IPS-18c (cell line): Measurements from ENCODE around the gene PARPBP.
"Not testable (repeated sequence)": the region's sequence is repeated elsewhere in the genome, so short reads cannot be mapped to it uniquely, and the experiment has no call there.

Source experiments
- H3K4me3 ChIP-seq: 2 replicates; pipeline ENCODE4 v1.7.0; 2013; ENCODE audit warnings: low read depth, mild to moderate bottlenecking, low read length, moderate library complexity; ENCODE audit not compliant: insufficient read depth
- H3K9me3 ChIP-seq: one replicate; pipeline ENCODE4 v1.6.1; 2013; ENCODE audit warnings: mild to moderate bottlenecking, low read length, moderate library complexity; ENCODE audit not compliant: control insufficient read depth, insufficient read depth

The PARPBP gene

GRCh38 chr12:102204025-102204424 is 84.0 kb downstream of the PARPBP start:
- Histone ChIP-seq H3K4me3 (no peak overlapping the region), H3K9me3 (no peaks in the 10 kb centered on the region)

DNA sequence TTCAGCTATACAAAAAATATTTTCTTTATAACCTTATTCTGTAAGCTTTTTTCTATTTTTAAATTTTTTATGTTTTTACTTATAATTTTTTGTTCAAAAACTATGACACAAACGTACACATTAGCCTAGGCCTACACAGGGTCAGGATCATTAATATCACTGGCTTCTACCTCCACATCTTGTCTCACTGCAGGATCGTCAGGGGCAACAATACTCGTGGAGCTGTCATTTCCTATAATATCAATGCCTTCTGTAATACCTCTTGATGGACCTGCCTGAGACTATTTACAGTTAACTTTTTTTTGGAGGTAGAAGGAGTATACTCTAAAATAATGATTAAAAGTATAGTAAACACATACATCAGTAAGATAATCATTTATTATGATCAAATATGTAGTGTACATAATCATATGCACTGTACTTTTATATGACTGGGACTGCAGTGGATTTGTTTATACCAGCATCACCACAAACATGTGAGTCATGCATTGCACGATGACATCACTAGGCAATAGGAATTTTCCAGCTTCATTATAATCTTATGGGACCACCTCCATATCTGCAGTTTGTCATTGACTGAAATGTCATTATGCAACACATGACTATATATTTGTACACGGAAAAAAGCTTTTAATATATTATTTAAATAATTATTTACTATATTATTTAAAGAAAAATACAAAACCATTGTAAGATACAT is 96.2 kb downstream of the PARPBP start:
- H3K4me3 ChIP-seq = no peak overlapping the region
- peaks cover 4% of the 10 kb centered on the region for H3K9me3 ChIP-seq

- H3K4me3 ChIP-seq = no peak overlapping the region
- H3K9me3 ChIP-seq = peaks cover 4% of the 10 kb centered on the region
Observed at GRCh38 chr12:102220736-102221135, 100.8 kb downstream of the PARPBP start.

GRCh38 chr12:102227954-102228353 is 108.0 kb downstream of the PARPBP start:
- Histone ChIP-seq H3K9me3 (no peaks in the 10 kb centered on the region), H3K4me3 (no peak overlapping the region)

- no peaks in the 10 kb centered on the region for H3K9me3 ChIP-seq
- no peak overlapping the region for H3K4me3 ChIP-seq
Observed at GRCh38 chr12:102232036-102232435, 112.1 kb downstream of the PARPBP start.

DNA sequence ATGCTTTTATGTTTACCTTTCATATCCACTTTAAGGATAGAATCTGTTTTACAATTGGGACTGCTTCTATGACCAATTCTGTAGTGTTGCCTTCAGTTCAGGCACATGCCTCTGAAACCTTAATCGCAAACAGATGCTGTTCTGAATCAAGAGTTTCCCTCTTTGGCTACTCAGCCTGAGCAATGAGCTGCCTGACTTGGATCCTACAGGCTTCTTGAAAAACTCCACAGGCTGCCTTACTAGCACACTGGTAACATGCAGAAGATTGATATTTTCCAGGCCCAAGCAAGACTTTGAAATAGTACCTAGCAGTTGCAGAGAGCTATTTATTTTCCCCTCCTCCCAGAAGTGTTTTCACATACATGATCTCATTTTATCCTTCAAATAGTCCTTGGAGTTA is 112.5 kb downstream of the PARPBP start:
- Histone ChIP-seq H3K9me3 (no peaks in the 10 kb centered on the region), H3K4me3 (no peak overlapping the region)

DNA sequence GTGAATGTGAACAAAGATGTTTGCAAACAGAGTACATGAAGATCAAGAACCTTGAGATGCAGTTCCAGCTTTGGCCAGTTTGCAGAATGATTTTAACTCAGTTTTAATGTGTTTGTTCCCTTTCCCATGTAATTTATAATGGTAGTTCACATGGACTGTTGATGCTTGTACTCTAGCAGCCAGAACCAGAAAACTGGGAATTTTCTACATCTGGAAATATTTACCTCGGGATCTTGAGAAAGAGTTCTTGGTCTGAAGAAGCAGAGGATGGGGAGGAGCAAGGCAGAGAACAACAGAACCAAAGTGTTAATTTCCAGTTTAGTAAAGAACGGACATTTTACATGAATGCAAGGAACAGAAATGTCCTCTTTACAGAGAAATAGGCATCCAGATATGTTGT is 114.6 kb downstream of the PARPBP start:
- no peaks in the 10 kb centered on the region for H3K9me3 ChIP-seq
- no peak overlapping the region for H3K4me3 ChIP-seq

DNA sequence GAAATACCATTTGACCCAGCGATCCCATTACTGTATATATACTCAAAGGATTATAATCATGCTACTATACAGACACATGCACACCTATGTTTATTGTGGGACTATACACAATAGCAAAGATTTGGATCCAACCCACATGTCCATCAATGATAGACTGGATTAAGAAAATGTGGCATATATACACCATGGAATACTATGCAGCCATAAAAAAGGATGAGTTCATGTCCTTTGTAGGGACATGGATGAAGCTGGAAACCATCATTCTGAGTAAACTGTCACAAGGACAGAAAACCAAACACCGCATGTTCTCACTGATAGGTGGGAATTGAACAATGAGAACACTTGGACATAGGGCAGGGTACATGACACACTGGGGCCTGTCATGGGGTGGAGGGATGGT is 120.9 kb downstream of the PARPBP start:
- H3K9me3 ChIP-seq, H3K4me3 ChIP-seq: not testable (repeated sequence)
